ENCODE results near the gene DOCK1.

DOCK1 gene

GRCh38 chr10:127265288-127265687 is 360.1 kb downstream of the DOCK1 start:
- no peak overlapping the region for H3K4me3 ChIP-seq (ENCODE audit: low read depth, low read length)
- DNase-seq (ENCODE audit: low read depth), result no peak
- no peak for TF ChIP-seq CTCF (IDR thresholded peaks at IDR 0.05; ENCODE audit: low read depth, low read length, missing control alignments)

GRCh38 chr10:127266431-127266830 is 361.2 kb downstream of the DOCK1 start:
- no peak for DNase-seq (ENCODE audit: low read depth)
- H3K4me3 ChIP-seq (ENCODE audit: low read depth, low read length), result no peak overlapping the region
- no peak for TF ChIP-seq CTCF (IDR thresholded peaks at IDR 0.05; ENCODE audit: low read depth, low read length, missing control alignments)

- H3K4me3 ChIP-seq (ENCODE audit: low read depth, low read length), result no peak overlapping the region
- TF ChIP-seq CTCF (IDR thresholded peaks at IDR 0.05; ENCODE audit: low read depth, low read length, missing control alignments), result no peak
- no peak for DNase-seq (ENCODE audit: low read depth)
Observed at GRCh38 chr10:127267442-127267841, 362.2 kb downstream of the DOCK1 start.

GRCh38 chr10:127272076-127272475 is 366.8 kb downstream of the DOCK1 start:
- H3K4me3 ChIP-seq (ENCODE audit: low read depth, low read length), result no peak overlapping the region
- no peak for TF ChIP-seq CTCF (IDR thresholded peaks at IDR 0.05; ENCODE audit: low read depth, low read length, missing control alignments)
- no peak for DNase-seq (ENCODE audit: low read depth)

GRCh38 chr10:127275272-127275671 is 370.0 kb downstream of the DOCK1 start:
- no peak for TF ChIP-seq CTCF (IDR thresholded peaks at IDR 0.05; ENCODE audit: low read depth, low read length, missing control alignments)
- DNase-seq (ENCODE audit: low read depth), result no peak
- H3K4me3 ChIP-seq (ENCODE audit: low read depth, low read length), result no peak overlapping the region

GRCh38 chr10:127275793-127276450 is 370.7 kb downstream of the DOCK1 start:
- no peak for DNase-seq (ENCODE audit: low read depth)
- TF ChIP-seq CTCF (IDR thresholded peaks at IDR 0.05; ENCODE audit: low read depth, low read length, missing control alignments), result no peak
- no peak overlapping the region for H3K4me3 ChIP-seq (ENCODE audit: low read depth, low read length)

- no peak overlapping the region for H3K4me3 ChIP-seq (ENCODE audit: low read depth, low read length)
- DNase-seq (ENCODE audit: low read depth), result no peak
- TF ChIP-seq CTCF (IDR thresholded peaks at IDR 0.05; ENCODE audit: low read depth, low read length, missing control alignments), result no peak
Observed at GRCh38 chr10:127276794-127277462, 371.7 kb downstream of the DOCK1 start.
